Effector memory CD8-positive, alpha-beta T cell (primary cell): ENCODE results near the gene MPI.
"Not testable (repeated sequence)": the region's sequence is repeated elsewhere in the genome, so short reads cannot be mapped to it uniquely, and the experiment has no call there.

Experiments
- ATAC-seq: fragments of 150-1000 bp; cut with Tn5 transposase; replicated peaks from 2 replicates; pipeline ENCODE4 v1.10.0; 2021; ENCODE audit warnings: mild to moderate bottlenecking, moderate library complexity
- DNase-seq, 3 experiments: peaks; one replicate each; pipeline ENCODE4 v3.0.0; 2021
- H3K27ac Mint-ChIP-seq, 2 donors: one replicate each; pipeline ENCODE4 v1.8.0; 2022; ENCODE audit warnings: mild to moderate bottlenecking in 2 of 2, mixed read lengths in 2 of 2, moderate library complexity in 2 of 2
- H3K27me3 Mint-ChIP-seq, 2 donors: one replicate each; pipeline ENCODE4 v1.8.0; 2022; ENCODE audit warnings: mixed read lengths in 2 of 2
- H3K36me3 Mint-ChIP-seq: one replicate; pipeline ENCODE4 v1.8.0; 2022; ENCODE audit warnings: mild to moderate bottlenecking, moderate library complexity, mixed read lengths; ENCODE audit not compliant: insufficient read depth
- H3K4me1 Mint-ChIP-seq, 2 donors: one replicate each; pipeline ENCODE4 v1.8.0; 2022; ENCODE audit warnings: low read depth in 2 of 2, mixed read lengths in 2 of 2
- H3K4me3 Mint-ChIP-seq, 2 donors: one replicate each; pipeline ENCODE4 v1.8.0; 2022; ENCODE audit warnings: mild to moderate bottlenecking in 2 of 2, mixed read lengths in 2 of 2, moderate library complexity in 2 of 2
- H3K9me3 Mint-ChIP-seq, 2 donors: one replicate each; pipeline ENCODE4 v1.8.0; 2022; ENCODE audit warnings: mixed read lengths in 2 of 2

Gene MPI

GRCh38 chr15:74869372-74869725 is 20.5 kb upstream of the MPI start:
- Mint-ChIP-seq H3K27me3 (no peaks in the 10 kb centered on the region), H3K27ac (peak overlapping the region; percentile 93 to 94), H3K9me3 (no peaks in the 10 kb centered on the region), H3K4me3 (peak overlapping the region; percentile 97 to 98), H3K4me1 (peaks cover 63 to 71% of the 10 kb centered on the region in 2 donors), H3K36me3 (peaks cover 35% of the 10 kb centered on the region)
- ATAC-seq: no peak
- DNase-seq: no peak

GRCh38 chr15:74869726-74870407 is 20.0 kb upstream of the MPI start:
- H3K36me3 Mint-ChIP-seq: peaks cover 39% of the 10 kb centered on the region
- ATAC-seq (peak; percentile 17), DNase-seq (peak in 1 of 3 experiments; percentile 14)
- peak overlapping the region; percentile 97 to 98 for H3K4me3 Mint-ChIP-seq
- H3K4me1 Mint-ChIP-seq: peaks cover 60 to 66% of the 10 kb centered on the region in 2 donors
- H3K27me3 Mint-ChIP-seq: no peaks in the 10 kb centered on the region
- H3K27ac Mint-ChIP-seq: peak overlapping the region; percentile 93 to 94
- H3K9me3 Mint-ChIP-seq: no peaks in the 10 kb centered on the region

- peaks cover 39% of the 10 kb centered on the region for H3K36me3 Mint-ChIP-seq
Measured at GRCh38 chr15:74870436-74871215, 19.2 kb upstream of the MPI start.

GRCh38 chr15:74872702-74873035 is 17.2 kb upstream of the MPI start:
- no peak for DNase-seq
- Mint-ChIP-seq H3K27ac (peak overlapping the region; percentile 93 to 95), H3K9me3 (no peaks in the 10 kb centered on the region), H3K27me3 (no peaks in the 10 kb centered on the region), H3K36me3 (peaks cover 41% of the 10 kb centered on the region), H3K4me1 (peaks cover 39 to 46% of the 10 kb centered on the region in 2 donors), H3K4me3 (peak overlapping the region; percentile 97 to 98)
- ATAC-seq: no peak

More at GRCh38 chr15:74870436-74871215, 19.2 kb upstream of the MPI start:
- H3K27me3 Mint-ChIP-seq: no peaks in the 10 kb centered on the region
- DNase-seq: no peak
- ATAC-seq: no peak
- peaks cover 57 to 66% of the 10 kb centered on the region in 2 donors for H3K4me1 Mint-ChIP-seq
- H3K27ac Mint-ChIP-seq: peak overlapping the region; percentile 93 to 94
- H3K9me3 Mint-ChIP-seq: no peaks in the 10 kb centered on the region
- H3K4me3 Mint-ChIP-seq: peak overlapping the region; percentile 97 to 98

- ATAC-seq: peak; percentile 91
- Mint-ChIP-seq H3K27me3 (no peaks in the 10 kb centered on the region), H3K4me1 (peaks cover 34 to 41% of the 10 kb centered on the region in 2 donors), H3K4me3 (peak within 1 kb of the TSS; percentile 97 to 98), H3K27ac (peak within 1 kb of the TSS; percentile 93 to 95), H3K9me3 (no peaks in the 10 kb centered on the region), H3K36me3 (peaks cover 37% of the 10 kb centered on the region)
- DNase-seq: peak; percentile 84 to 89 (median 87)
Measured at GRCh38 chr15:74873036-74873755, 16.6 kb upstream of the MPI start, which contains the start of gene SCAMP2. TSS of gene SCAMP2 (minus strand) at chr15:74873365. CDS start at chr15:74873255, 110 bp downstream.

GRCh38 chr15:74873756-74874424 is 16.0 kb upstream of the MPI start:
- no peaks in the 10 kb centered on the region for H3K27me3 Mint-ChIP-seq
- H3K4me3 Mint-ChIP-seq: peak overlapping the region; percentile 97 to 98
- peaks cover 32% of the 10 kb centered on the region for H3K36me3 Mint-ChIP-seq
- no peak for ATAC-seq
- H3K27ac Mint-ChIP-seq: peak overlapping the region; percentile 93 to 95
- H3K9me3 Mint-ChIP-seq: no peaks in the 10 kb centered on the region
- H3K4me1 Mint-ChIP-seq: peaks cover 34 to 37% of the 10 kb centered on the region in 2 donors
- peak in 1 of 3 experiments; percentile 14 for DNase-seq

- Mint-ChIP-seq H3K27me3 (no peaks in the 10 kb centered on the region), H3K27ac (no peak overlapping the region), H3K4me1 (peaks cover 5 to 8% of the 10 kb centered on the region in 2 donors), H3K36me3 (peaks cover 18% of the 10 kb centered on the region), H3K4me3 (no peak overlapping the region), H3K9me3 (no peaks in the 10 kb centered on the region)
- DNase-seq (no peak), ATAC-seq (no peak)
Measured at GRCh38 chr15:74878273-74878672, 11.6 kb upstream of the MPI start.

GRCh38 chr15:74882528-74882927 is 7.3 kb upstream of the MPI start:
- H3K9me3 Mint-ChIP-seq: no peaks in the 10 kb centered on the region
- DNase-seq (no peak), ATAC-seq (no peak)
- peaks cover 5 to 9% of the 10 kb centered on the region in 2 donors for H3K4me1 Mint-ChIP-seq
- no peak overlapping the region for H3K4me3 Mint-ChIP-seq
- no peaks in the 10 kb centered on the region for H3K27me3 Mint-ChIP-seq
- no peak overlapping the region for H3K27ac Mint-ChIP-seq
- H3K36me3 Mint-ChIP-seq: no peaks in the 10 kb centered on the region

GRCh38 chr15:74884428-74885223 is 5.2 kb upstream of the MPI start:
- ATAC-seq: no peak
- Mint-ChIP-seq H3K4me1 (peaks cover 12 to 14% of the 10 kb centered on the region in 2 donors), H3K27ac (no peak overlapping the region)

GRCh38 chr15:74885461-74885860 is 4.4 kb upstream of the MPI start:
- Mint-ChIP-seq H3K36me3 (peaks cover 3% of the 10 kb centered on the region), H3K27me3 (no peaks in the 10 kb centered on the region), H3K9me3 (no peaks in the 10 kb centered on the region), H3K4me3 (no peak overlapping the region), H3K27ac (no peak overlapping the region), H3K4me1 (peaks cover 19 to 20% of the 10 kb centered on the region in 2 donors)
- DNase-seq (no peak), ATAC-seq (no peak)

More at GRCh38 chr15:74884428-74885223, 5.2 kb upstream of the MPI start:
- Mint-ChIP-seq H3K4me3 (no peak overlapping the region), H3K9me3 (no peaks in the 10 kb centered on the region), H3K27me3 (no peaks in the 10 kb centered on the region), H3K36me3 (peaks cover under 1% of the 10 kb centered on the region)
- no peak for DNase-seq

GRCh38 chr15:74887537-74888193 is 2.2 kb upstream of the MPI start:
- not testable (repeated sequence) for ATAC-seq, H3K9me3 Mint-ChIP-seq

GRCh38 chr15:74888716-74889115 is 1.1 kb upstream of the MPI start:
- H3K27me3 Mint-ChIP-seq: no peaks in the 10 kb centered on the region
- peak overlapping the region in 1 of 2 donors; percentile 91 for H3K27ac Mint-ChIP-seq
- no peaks in the 10 kb centered on the region for H3K9me3 Mint-ChIP-seq
- DNase-seq: no peak
- no peak for ATAC-seq
- peaks cover 14% of the 10 kb centered on the region for H3K36me3 Mint-ChIP-seq
- H3K4me3 Mint-ChIP-seq: peak overlapping the region in 1 of 2 donors; percentile 88
- peaks cover 36% of the 10 kb centered on the region in 2 donors for H3K4me1 Mint-ChIP-seq

More at GRCh38 chr15:74887537-74888193, 2.2 kb upstream of the MPI start:
- peaks cover 26% of the 10 kb centered on the region in 2 donors for H3K4me1 Mint-ChIP-seq
- H3K27ac Mint-ChIP-seq, H3K27me3 Mint-ChIP-seq, H3K36me3 Mint-ChIP-seq, DNase-seq, H3K4me3 Mint-ChIP-seq: not testable (repeated sequence)
